Measurements from ENCODE around the gene GSX2. TPM values are rescaled to one million over a fixed set of nuclear protein-coding genes. Genes with fewer than 3 reads are reported as not detected.
A peak's percentile ranks its signal among the peaks of the same experiment; 100 is the strongest.

The GSX2 gene
- total RNA-seq, 3 donors from 2014 or later = not detected

DNA sequence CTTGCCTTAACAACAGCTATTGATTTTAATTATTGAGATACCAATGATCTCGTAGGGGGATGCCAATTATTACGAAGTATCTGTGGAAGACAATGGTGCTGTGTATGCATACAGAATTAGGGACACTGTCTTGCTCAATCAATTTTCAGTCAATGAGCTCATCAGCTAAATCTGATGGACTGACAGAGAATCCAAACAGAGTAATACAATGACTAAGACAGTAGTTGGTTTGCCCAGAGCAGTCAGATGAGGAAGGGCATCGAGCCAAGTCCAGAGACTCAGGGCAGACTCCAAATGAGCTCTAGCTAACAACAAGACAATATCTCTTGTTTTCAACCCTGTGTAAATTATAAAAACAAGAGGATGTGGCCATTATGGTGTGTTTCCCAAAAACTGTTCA is 14.7 kb upstream of the GSX2 start:
- Histone ChIP-seq H3K9me3 (no peaks in the 10 kb centered on the region), H3K4me1 (ENCODE audit: low read depth) (no peaks in the 10 kb centered on the region), H3K36me3 (ENCODE audit: low read depth) (no peaks in the 10 kb centered on the region), H3K4me3 (no peak overlapping the region)
- DNase-seq = no peak
- TF ChIP-seq, protein P1, sequence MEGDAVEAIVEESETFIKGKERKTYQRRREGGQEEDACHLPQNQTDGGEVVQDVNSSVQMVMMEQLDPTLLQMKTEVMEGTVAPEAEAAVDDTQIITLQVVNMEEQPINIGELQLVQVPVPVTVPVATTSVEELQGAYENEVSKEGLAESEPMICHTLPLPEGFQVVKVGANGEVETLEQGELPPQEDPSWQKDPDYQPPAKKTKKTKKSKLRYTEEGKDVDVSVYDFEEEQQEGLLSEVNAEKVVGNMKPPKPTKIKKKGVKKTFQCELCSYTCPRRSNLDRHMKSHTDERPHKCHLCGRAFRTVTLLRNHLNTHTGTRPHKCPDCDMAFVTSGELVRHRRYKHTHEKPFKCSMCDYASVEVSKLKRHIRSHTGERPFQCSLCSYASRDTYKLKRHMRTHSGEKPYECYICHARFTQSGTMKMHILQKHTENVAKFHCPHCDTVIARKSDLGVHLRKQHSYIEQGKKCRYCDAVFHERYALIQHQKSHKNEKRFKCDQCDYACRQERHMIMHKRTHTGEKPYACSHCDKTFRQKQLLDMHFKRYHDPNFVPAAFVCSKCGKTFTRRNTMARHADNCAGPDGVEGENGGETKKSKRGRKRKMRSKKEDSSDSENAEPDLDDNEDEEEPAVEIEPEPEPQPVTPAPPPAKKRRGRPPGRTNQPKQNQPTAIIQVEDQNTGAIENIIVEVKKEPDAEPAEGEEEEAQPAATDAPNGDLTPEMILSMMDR (IDR thresholded peaks at IDR 0.05) = no peak
- ATAC-seq = peak; percentile 36
- intact Hi-C loops (cut with DNase I, micrococcal nuclease) = no loop called here

GRCh38 chr4:54089875-54090274 is 10.1 kb upstream of the GSX2 start:
- intact Hi-C loops (cut with DNase I, micrococcal nuclease) = no loop called here
- DNase-seq (no peak), ATAC-seq (no peak)
- TF ChIP-seq, protein P1 (IDR thresholded peaks at IDR 0.05) = no peak
- Histone ChIP-seq H3K9me3 (no peaks in the 10 kb centered on the region), H3K4me3 (no peak overlapping the region), H3K36me3 (ENCODE audit: low read depth) (no peaks in the 10 kb centered on the region), H3K4me1 (ENCODE audit: low read depth) (peaks cover 15% of the 10 kb centered on the region)

- TF ChIP-seq, protein P1 (IDR thresholded peaks at IDR 0.05) = no peak
- peaks cover 15% of the 10 kb centered on the region for H3K4me1 ChIP-seq (ENCODE audit: low read depth)
- ATAC-seq = no peak
- no peaks in the 10 kb centered on the region for H3K36me3 ChIP-seq (ENCODE audit: low read depth)
- DNase-seq = no peak
- intact Hi-C loops (cut with DNase I, micrococcal nuclease) = no loop called here
- H3K9me3 ChIP-seq = no peaks in the 10 kb centered on the region
- no peak overlapping the region for H3K4me3 ChIP-seq
Observed at GRCh38 chr4:54090404-54090803, 9.6 kb upstream of the GSX2 start.

DNA sequence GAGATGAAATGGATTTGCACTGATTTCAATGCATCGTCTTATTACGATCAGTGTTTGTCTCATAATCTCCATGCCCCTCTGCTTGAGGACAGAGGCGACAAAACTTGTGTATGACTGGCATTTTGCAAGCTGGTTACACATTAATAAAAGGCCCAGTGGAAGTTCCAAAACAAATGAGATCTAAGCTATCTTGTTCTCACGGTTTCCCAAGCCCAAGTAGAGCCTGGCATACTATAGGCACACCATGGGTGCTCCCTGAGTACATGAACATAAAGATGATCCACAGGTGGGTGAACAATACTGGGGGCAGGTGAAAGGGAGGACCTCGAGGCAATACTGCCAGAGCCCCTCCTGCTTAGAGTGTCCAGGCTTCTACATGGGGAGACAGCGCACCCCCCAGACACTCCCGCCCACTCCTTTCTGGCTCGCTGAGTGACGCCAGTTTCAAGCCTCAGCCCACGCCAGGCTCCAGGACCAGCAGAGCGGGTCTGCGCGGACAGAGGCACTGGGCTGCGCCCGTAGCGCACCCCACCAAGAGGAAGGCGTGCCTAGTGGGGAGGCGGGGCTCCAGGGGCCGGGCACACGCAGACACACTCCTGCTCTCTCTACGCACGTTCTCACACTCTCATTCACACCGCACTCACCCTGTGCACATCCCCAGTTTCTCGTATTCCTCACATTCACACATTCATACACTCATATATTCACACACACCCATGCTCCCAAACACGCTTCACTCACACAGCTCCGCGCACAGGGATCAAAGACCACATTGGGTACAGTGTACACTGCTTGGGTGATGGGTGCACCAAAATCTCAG is 8.9 kb upstream of the GSX2 start:
- DNase-seq (peak; percentile 40 to 60 (median 53)), ATAC-seq (peak; percentile 63)
- intact Hi-C loops (cut with DNase I, micrococcal nuclease) = no loop called here
- TF ChIP-seq, protein P1 (IDR thresholded peaks at IDR 0.05) = no peak
- peaks cover 15% of the 10 kb centered on the region for H3K4me1 ChIP-seq (ENCODE audit: low read depth)
- H3K36me3 ChIP-seq (ENCODE audit: low read depth) = no peaks in the 10 kb centered on the region
- no peak overlapping the region for H3K4me3 ChIP-seq
- no peaks in the 10 kb centered on the region for H3K9me3 ChIP-seq

GRCh38 chr4:54091637-54092404 is 8.1 kb upstream of the GSX2 start:
- intact Hi-C loops (cut with DNase I, micrococcal nuclease) = no loop called here
- Histone ChIP-seq H3K4me3 (no peak overlapping the region), H3K36me3 (ENCODE audit: low read depth) (no peaks in the 10 kb centered on the region), H3K4me1 (ENCODE audit: low read depth) (peaks cover 15% of the 10 kb centered on the region), H3K9me3 (no peaks in the 10 kb centered on the region)
- peak; percentile 90 for ATAC-seq
- TF ChIP-seq, protein P1 (IDR thresholded peaks at IDR 0.05) = no peak
- DNase-seq = peak; percentile 74 to 85 (median 83)

Data from mucosa of descending colon (tissue), 3 donors.